NCI-H2081 treated with DMSO at 0.1 percent for 48 hours (cell line): ENCODE data around the gene IL22RA1.

ENCODE experiments used
- DNase-seq: peaks from one replicate; lab custom pipeline; 2025; lab: John Stamatoyannopoulos, UW

IL22RA1 gene

GRCh38 chr1:24114753-24115152, 28.2 kb downstream of the IL22RA1 start:
- no peak for DNase-seq

GRCh38 chr1:24113641-24114033, 29.3 kb downstream of the IL22RA1 start:
- no peak for DNase-seq

- DNase-seq: no peak
Observed at GRCh38 chr1:24111996-24112779, 30.8 kb downstream of the IL22RA1 start, which contains the start of gene MYOM3. TSS of gene MYOM3 (minus strand) at chr1:24112135. CDS start at chr1:24108636, 3,499 bp downstream.

- DNase-seq: no peak
Observed at GRCh38 chr1:24111262-24111995, 31.5 kb downstream of the IL22RA1 start.

GRCh38 chr1:24110642-24111261, 32.2 kb downstream of the IL22RA1 start:
- no peak for DNase-seq

- DNase-seq: no peak
Observed at GRCh38 chr1:24109686-24110475, 33.1 kb downstream of the IL22RA1 start.

GRCh38 chr1:24109166-24109483, 33.8 kb downstream of the IL22RA1 start:
- DNase-seq: no peak

GRCh38 chr1:24108334-24109165, 34.4 kb downstream of the IL22RA1 start:
- DNase-seq: no peak

GRCh38 chr1:24107462-24108138, 35.3 kb downstream of the IL22RA1 start:
- no peak for DNase-seq

- DNase-seq: no peak
Observed at GRCh38 chr1:24105368-24106160, 37.4 kb downstream of the IL22RA1 start.

GRCh38 chr1:24104854-24105253, 38.1 kb downstream of the IL22RA1 start:
- no peak for DNase-seq

GRCh38 chr1:24103879-24104278, 39.1 kb downstream of the IL22RA1 start:
- DNase-seq: no peak

GRCh38 chr1:24103408-24103807, 39.5 kb downstream of the IL22RA1 start:
- no peak for DNase-seq

GRCh38 chr1:24102961-24103360, 40.0 kb downstream of the IL22RA1 start:
- no peak for DNase-seq

- DNase-seq: no peak
Observed at GRCh38 chr1:24101796-24102586, 40.9 kb downstream of the IL22RA1 start.

GRCh38 chr1:24100945-24101737, 41.8 kb downstream of the IL22RA1 start:
- DNase-seq: no peak

- no peak for DNase-seq
Observed at GRCh38 chr1:24098943-24099638, 43.8 kb downstream of the IL22RA1 start.

GRCh38 chr1:24098102-24098501, 44.8 kb downstream of the IL22RA1 start:
- no peak for DNase-seq
